HUES6 (cell line): Measurements from ENCODE around the gene ENOX1.
"Not testable (repeated sequence)": the region's sequence is repeated elsewhere in the genome, so short reads cannot be mapped to it uniquely, and the experiment has no call there.

Experiments used
- H3K27ac ChIP-seq: 2 replicates; pipeline ENCODE4 v1.7.0; 2013; ENCODE audit warnings: low read depth, mild to moderate bottlenecking, low read length, inconsistent platforms
- H3K27me3 ChIP-seq: 2 replicates; pipeline ENCODE4 v1.6.1; 2013; ENCODE audit warnings: low read length; ENCODE audit not compliant: control insufficient read depth, insufficient read depth
- H3K36me3 ChIP-seq: 2 replicates; pipeline ENCODE4 v1.6.1; 2013; ENCODE audit warnings: low read length; ENCODE audit not compliant: control insufficient read depth, insufficient read depth
- H3K4me1 ChIP-seq: 2 replicates; pipeline ENCODE4 v1.6.1; 2013; ENCODE audit warnings: low read length; ENCODE audit not compliant: control insufficient read depth, insufficient read depth
- H3K4me3 ChIP-seq: 2 replicates; pipeline ENCODE4 v1.5.1; 2013; ENCODE audit warnings: low read depth, low read length
- H3K9ac ChIP-seq: one replicate; pipeline ENCODE4 v1.6.1; 2013; ENCODE audit warnings: mild to moderate bottlenecking, low read length
- H3K9me3 ChIP-seq: 2 replicates; pipeline ENCODE4 v1.6.1; 2013; ENCODE audit warnings: low read depth, low read length; ENCODE audit not compliant: control insufficient read depth, insufficient read depth

The ENOX1 gene

GRCh38 chr13:43432958-43433357, 353.8 kb downstream of the ENOX1 start:
- peaks cover 16% of the 10 kb centered on the region for H3K4me1 ChIP-seq
- no peaks in the 10 kb centered on the region for H3K36me3 ChIP-seq
- no peak overlapping the region for H3K27ac ChIP-seq
- H3K9me3 ChIP-seq = no peaks in the 10 kb centered on the region
- no peaks in the 10 kb centered on the region for H3K27me3 ChIP-seq
- H3K4me3 ChIP-seq = no peak overlapping the region
- no peak overlapping the region for H3K9ac ChIP-seq

- peaks cover 16% of the 10 kb centered on the region for H3K4me1 ChIP-seq
- H3K27me3 ChIP-seq = no peaks in the 10 kb centered on the region
- no peaks in the 10 kb centered on the region for H3K9me3 ChIP-seq
- H3K27ac ChIP-seq = no peak overlapping the region
- H3K36me3 ChIP-seq = no peaks in the 10 kb centered on the region
- H3K4me3 ChIP-seq = no peak overlapping the region
- no peak overlapping the region for H3K9ac ChIP-seq
Measured at GRCh38 chr13:43431841-43432240, 354.9 kb downstream of the ENOX1 start.

- Histone ChIP-seq H3K9me3 (no peaks in the 10 kb centered on the region), H3K27me3 (no peaks in the 10 kb centered on the region), H3K4me3 (no peak overlapping the region), H3K36me3 (no peaks in the 10 kb centered on the region), H3K4me1 (peaks cover 16% of the 10 kb centered on the region), H3K9ac (no peak overlapping the region), H3K27ac (no peak overlapping the region)
Measured at GRCh38 chr13:43431290-43431716, 355.5 kb downstream of the ENOX1 start.

- peaks cover 32% of the 10 kb centered on the region for H3K4me1 ChIP-seq
Measured at GRCh38 chr13:43428545-43429296, 358.1 kb downstream of the ENOX1 start.

GRCh38 chr13:43426355-43426754, 360.4 kb downstream of the ENOX1 start:
- no peak overlapping the region for H3K4me3 ChIP-seq
- no peaks in the 10 kb centered on the region for H3K27me3 ChIP-seq
- H3K9ac ChIP-seq = no peak overlapping the region
- H3K36me3 ChIP-seq = no peaks in the 10 kb centered on the region
- no peaks in the 10 kb centered on the region for H3K9me3 ChIP-seq
- no peak overlapping the region for H3K27ac ChIP-seq
- H3K4me1 ChIP-seq = peaks cover 32% of the 10 kb centered on the region

More at GRCh38 chr13:43428545-43429296, 358.1 kb downstream of the ENOX1 start:
- Histone ChIP-seq H3K27ac (no peak overlapping the region), H3K9me3 (no peaks in the 10 kb centered on the region), H3K27me3 (no peaks in the 10 kb centered on the region), H3K9ac (no peak overlapping the region), H3K36me3 (no peaks in the 10 kb centered on the region), H3K4me3 (no peak overlapping the region)

- Histone ChIP-seq H3K27ac (no peak overlapping the region), H3K9ac (no peak overlapping the region), H3K9me3 (peaks cover 6% of the 10 kb centered on the region), H3K4me3 (no peak overlapping the region; the same call in 1 of the 2 replicates), H3K36me3 (no peaks in the 10 kb centered on the region), H3K4me1 (peaks cover 32% of the 10 kb centered on the region), H3K27me3 (no peaks in the 10 kb centered on the region)
Measured at GRCh38 chr13:43425234-43425633, 361.5 kb downstream of the ENOX1 start.

GRCh38 chr13:43424412-43424811, 362.4 kb downstream of the ENOX1 start:
- no peak overlapping the region for H3K9ac ChIP-seq
- H3K4me1 ChIP-seq = peaks cover 26% of the 10 kb centered on the region
- no peaks in the 10 kb centered on the region for H3K36me3 ChIP-seq

GRCh38 chr13:43422116-43422515, 364.7 kb downstream of the ENOX1 start:
- no peak overlapping the region for H3K27ac ChIP-seq

More at GRCh38 chr13:43424412-43424811, 362.4 kb downstream of the ENOX1 start:
- H3K27ac ChIP-seq = no peak overlapping the region
- no peak overlapping the region for H3K4me3 ChIP-seq
- no peaks in the 10 kb centered on the region for H3K27me3 ChIP-seq
- peaks cover 10% of the 10 kb centered on the region for H3K9me3 ChIP-seq

GRCh38 chr13:43416842-43417241, 369.9 kb downstream of the ENOX1 start:
- not testable (repeated sequence) for H3K27me3 ChIP-seq, H3K4me3 ChIP-seq, H3K36me3 ChIP-seq, H3K4me1 ChIP-seq, H3K27ac ChIP-seq, H3K9ac ChIP-seq
- H3K9me3 ChIP-seq = peaks cover 30% of the 10 kb centered on the region

More at GRCh38 chr13:43422116-43422515, 364.7 kb downstream of the ENOX1 start:
- H3K4me1 ChIP-seq = peaks cover 16% of the 10 kb centered on the region
- H3K27me3 ChIP-seq = no peaks in the 10 kb centered on the region
- H3K4me3 ChIP-seq = no peak overlapping the region
- no peaks in the 10 kb centered on the region for H3K36me3 ChIP-seq
- peaks cover 16% of the 10 kb centered on the region for H3K9me3 ChIP-seq
- H3K9ac ChIP-seq = no peak overlapping the region

GRCh38 chr13:43416408-43416807, 370.4 kb downstream of the ENOX1 start:
- H3K27ac ChIP-seq, H3K36me3 ChIP-seq: not testable (repeated sequence)

GRCh38 chr13:43415903-43416391, 370.8 kb downstream of the ENOX1 start:
- H3K9me3 ChIP-seq = peaks cover 30% of the 10 kb centered on the region
- not testable (repeated sequence) for H3K27me3 ChIP-seq, H3K27ac ChIP-seq, H3K36me3 ChIP-seq, H3K9ac ChIP-seq, H3K4me3 ChIP-seq, H3K4me1 ChIP-seq

More at GRCh38 chr13:43416408-43416807, 370.4 kb downstream of the ENOX1 start:
- not testable (repeated sequence) for H3K4me3 ChIP-seq, H3K4me1 ChIP-seq, H3K9ac ChIP-seq, H3K27me3 ChIP-seq
- peaks cover 30% of the 10 kb centered on the region for H3K9me3 ChIP-seq
